IPS-NIHi11 (cell line): ENCODE data around the gene SRGAP2C.
"Not testable (repeated sequence)": the region's sequence is repeated elsewhere in the genome, so short reads cannot be mapped to it uniquely, and the experiment has no call there.

ENCODE experiments used
- DNase-seq: peaks from one replicate; pipeline ENCODE4 v3.0.0; 2012; ENCODE audit warnings: mixed read lengths, low spot score

SRGAP2C gene

DNA sequence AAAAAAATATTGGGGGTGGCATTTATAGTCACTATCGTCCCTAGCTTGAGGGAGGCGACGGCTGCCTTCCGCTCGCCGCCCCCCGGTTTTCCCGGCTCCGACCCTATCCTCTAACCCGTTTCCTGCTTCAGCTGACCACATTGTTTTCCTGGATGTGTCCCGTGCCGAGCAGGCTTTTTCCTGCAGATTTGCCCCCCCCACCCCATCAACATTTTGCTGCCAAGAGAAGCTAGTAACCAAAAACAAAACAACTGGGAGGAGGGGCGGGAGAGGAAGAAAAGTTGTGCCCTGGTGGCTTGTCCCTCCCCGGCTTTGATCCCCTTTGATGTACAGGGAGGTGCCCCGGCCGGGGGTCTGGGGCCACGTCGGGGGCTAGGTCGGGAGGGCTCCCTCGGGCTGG lies 1.4 kb downstream of the SRGAP2C start:
- not testable (repeated sequence) for DNase-seq

- not testable (repeated sequence) for DNase-seq
Measured at GRCh38 chr1:121187914-121188313, 3.1 kb downstream of the SRGAP2C start.

DNA sequence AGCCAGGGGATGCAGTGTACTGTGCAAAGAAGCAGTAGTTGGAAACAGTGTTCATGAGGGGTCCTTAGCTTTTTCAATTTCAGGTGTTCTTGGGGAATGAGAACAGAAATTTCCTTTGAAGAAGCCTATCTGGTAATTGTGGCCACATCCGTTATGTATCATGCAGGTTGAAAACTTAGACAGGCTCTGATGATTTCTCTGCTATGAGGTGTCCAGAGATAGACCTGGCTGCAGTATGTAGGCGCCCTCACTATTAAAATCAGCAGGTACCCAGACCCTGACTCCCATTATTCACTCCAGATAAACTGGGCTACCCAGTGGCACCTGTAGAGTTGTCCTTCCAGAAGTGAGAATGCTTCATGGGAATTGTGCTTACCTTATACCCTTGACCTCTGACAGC lies 7.7 kb downstream of the SRGAP2C start:
- not testable (repeated sequence) for DNase-seq

GRCh38 chr1:121197095-121197882 lies 12.5 kb downstream of the SRGAP2C start:
- not testable (repeated sequence) for DNase-seq

GRCh38 chr1:121199763-121200162 lies 15.0 kb downstream of the SRGAP2C start:
- DNase-seq: not testable (repeated sequence)

DNA sequence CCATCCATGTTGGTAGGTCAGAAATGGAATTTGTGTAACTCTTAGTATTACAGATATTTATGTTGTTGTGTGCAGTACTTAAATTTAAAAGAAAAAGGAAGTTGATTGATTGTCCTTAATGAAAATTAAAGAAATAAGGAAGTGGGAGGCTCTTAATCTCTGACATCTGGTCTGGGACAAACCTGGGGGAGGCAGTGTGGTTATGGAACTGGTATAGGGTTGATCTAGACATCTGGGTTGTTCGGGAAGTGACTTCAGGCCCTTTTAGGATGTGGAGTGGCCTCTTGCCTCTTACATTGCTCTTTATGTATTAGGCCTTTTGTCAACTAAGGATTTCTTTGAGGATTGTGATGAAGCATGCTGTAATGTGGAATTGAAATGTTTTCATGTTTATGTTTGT lies 15.5 kb downstream of the SRGAP2C start:
- DNase-seq: not testable (repeated sequence)

- not testable (repeated sequence) for DNase-seq
Measured at GRCh38 chr1:121200985-121201981, 16.5 kb downstream of the SRGAP2C start.

GRCh38 chr1:121202986-121203385 lies 18.2 kb downstream of the SRGAP2C start:
- DNase-seq: not testable (repeated sequence)

DNA sequence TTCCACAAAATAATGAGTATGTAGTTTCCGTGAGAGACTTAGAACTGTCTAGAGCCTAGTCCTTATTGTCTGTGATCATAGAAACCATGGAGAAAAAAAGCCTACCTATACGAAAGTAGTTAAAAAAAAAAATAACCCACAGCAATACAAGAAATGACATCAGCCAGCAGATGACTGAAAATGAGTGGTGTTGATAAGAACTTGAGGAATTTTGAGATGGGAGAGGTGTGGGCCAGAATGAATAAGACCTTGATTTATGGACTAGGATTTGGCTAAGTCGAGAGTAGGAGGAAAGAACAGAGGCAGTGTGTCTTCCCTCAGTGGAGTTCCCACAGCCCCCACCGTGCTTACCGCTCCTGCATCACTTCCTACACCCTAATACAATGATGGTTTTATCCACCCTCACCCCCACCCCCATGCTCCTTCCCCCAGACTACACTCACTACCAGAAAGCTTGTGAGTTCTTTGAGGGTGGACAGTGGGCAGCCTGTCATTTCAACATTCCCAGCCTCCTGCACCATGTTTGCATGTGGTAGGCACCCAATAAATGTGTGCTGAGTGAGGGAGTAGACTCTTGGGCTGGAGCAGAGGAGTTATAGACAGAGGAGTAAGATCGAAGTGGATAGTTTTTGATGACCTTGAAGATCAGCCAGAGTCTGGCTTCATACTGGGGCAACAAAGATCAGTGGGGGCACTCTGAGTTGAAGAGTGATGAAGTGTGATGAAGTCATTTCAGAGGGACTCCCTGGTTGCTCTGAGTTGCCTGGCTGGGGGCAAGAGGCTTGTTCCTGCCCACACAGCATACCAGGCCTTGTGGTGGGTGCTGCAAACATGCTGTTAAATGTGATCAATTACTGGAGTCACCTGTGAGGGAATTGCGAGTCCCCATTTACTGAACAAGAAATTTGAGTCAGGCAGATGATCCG lies 21.3 kb downstream of the SRGAP2C start:
- DNase-seq: not testable (repeated sequence)

DNA sequence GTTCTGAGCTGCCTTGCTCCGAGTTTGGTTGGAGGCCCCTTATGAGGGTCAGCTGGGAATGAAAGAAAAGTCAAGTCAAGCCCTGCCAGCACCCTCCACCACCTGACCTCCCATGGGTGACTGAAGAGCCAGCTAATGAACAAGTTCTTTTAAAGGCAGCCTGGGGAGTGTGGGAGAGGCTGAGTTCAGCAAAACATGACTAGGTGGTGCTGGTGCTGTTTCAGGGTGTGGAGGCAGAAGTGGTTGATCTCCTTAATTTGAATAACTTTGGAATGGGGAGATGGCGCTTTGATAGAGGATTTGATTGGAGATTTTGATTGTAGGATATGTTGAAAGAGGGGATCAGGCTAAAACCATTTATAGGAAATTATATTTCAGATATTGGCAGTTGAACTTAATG lies 22.6 kb downstream of the SRGAP2C start:
- not testable (repeated sequence) for DNase-seq

- DNase-seq: not testable (repeated sequence)
Measured at GRCh38 chr1:121208375-121208774, 23.6 kb downstream of the SRGAP2C start.

DNA sequence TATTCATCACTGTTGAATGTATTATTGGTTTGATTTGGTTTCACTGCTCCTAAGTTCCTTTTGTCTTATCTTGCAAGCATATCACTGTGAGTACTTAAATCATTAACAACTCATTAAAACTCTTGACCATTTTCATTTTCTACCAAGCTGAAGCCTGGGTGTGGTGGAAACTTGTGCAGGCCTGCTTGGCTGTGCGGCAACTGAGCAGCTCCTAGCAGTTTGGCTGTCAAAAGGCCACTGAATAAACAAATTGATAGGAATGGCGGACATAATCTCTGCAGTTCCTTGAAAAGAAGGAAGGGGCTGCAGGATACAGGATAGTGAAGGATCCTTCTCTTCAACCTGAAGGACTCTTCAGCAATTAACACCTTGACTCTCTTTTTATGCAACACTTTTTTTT lies 26.0 kb downstream of the SRGAP2C start:
- not testable (repeated sequence) for DNase-seq

- DNase-seq: not testable (repeated sequence)
Measured at GRCh38 chr1:121213491-121213890, 28.7 kb downstream of the SRGAP2C start.

DNA sequence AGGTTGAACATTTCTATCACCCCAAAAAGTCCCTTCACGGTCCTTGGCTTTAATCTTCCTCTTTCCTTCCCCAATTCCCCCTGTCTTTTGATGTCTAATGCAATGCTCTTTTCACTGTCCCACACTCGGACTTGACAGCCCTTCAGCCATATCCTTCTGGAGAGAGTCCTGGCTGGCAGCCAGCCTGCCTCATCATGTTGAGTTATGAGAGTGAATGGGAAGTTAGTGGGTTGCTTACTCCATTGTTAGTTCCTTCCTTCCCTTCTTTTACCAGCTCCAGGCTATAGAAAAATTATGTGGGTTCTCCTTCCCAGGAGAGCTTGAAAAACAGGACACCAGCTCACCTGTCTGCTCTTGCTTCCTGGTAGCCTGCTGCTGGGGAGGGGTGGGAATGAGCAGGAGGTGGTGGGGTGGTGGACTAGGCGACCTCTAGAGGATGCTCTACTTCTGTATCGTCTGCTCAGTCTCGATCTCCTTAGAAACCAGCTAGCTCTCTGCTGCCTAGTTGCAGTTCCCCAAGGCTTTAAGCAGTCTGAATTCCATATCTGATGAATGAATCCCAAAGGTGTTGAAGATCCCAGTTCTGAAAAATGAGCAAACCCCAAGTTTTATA lies 29.9 kb downstream of the SRGAP2C start:
- DNase-seq: not testable (repeated sequence)

DNA sequence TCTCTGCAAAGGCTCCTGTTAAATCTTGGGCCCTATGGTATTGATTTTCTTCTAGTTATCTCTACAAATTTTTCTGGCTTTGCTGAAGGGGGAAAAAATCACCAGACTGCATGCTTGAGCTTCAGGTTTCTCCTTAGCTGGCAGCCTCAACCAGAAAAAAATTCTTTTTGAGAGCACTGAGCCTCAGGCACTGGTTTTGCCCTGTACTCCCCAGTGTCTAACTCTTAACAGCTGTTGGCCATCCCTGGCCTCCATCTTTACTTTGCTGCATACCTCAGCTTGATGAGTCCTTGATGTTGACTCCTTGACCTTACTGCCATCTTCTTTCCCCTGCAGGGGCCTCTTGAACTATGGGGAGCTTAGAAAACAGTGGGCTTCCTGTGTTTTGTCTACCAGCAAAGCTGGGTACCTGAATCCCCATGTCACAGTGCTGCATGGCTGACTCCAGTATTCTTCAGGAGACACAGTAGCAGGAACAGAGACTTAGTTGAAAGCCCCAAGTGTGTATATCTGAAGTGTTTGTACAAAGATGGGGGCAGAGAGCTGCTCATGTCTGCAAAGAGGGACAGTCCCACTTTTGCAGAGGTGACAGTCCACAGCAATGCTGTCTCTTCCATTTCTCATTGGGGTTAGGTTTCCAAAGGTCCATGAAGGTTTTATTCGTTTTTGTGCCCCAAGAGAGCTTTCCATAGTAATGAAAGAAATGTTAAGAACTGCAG lies 31.1 kb downstream of the SRGAP2C start:
- not testable (repeated sequence) for DNase-seq

DNA sequence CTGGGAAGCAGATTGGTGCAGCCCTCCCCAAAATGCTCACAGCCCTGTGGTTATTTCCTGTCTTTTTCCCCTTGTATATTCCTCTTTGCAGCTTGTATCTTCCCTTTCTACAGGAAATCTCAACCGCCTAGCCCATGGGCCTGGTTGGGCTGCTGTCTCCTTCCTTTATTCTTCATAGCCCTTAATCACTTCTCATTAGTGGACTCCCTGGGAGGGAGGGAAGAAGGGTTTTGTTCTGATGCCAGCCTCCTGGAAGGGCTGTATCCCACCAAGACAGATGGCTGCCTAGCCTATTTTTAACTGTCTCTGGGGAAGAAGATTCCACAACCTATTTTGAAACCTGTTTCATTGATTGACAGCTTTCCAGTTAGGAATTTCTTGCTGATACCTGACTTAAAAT lies 31.9 kb downstream of the SRGAP2C start:
- DNase-seq: not testable (repeated sequence)

DNA sequence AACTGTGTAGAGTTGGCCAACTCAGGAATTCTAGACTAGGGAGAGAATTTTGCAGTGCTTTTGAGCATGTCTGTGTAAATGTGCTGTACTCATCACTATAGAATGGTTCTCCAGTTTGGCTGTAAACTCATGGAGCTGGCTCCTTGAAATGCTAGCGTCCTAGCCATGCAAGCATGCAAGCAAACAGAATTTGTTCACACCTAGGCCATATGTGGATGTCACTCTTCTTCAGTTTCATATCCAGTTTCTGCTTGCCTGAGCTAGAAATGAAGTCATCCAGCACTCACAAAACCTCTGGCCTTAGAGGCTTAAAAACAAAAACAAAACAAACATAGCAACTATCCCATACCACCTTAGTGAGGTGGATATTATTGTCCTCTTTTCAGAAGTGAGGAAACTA lies 37.0 kb downstream of the SRGAP2C start:
- DNase-seq: not testable (repeated sequence)

- not testable (repeated sequence) for DNase-seq
Measured at GRCh38 chr1:121224714-121225113, 39.9 kb downstream of the SRGAP2C start.

- not testable (repeated sequence) for DNase-seq
Measured at GRCh38 chr1:121226295-121226904, 41.6 kb downstream of the SRGAP2C start.

DNA sequence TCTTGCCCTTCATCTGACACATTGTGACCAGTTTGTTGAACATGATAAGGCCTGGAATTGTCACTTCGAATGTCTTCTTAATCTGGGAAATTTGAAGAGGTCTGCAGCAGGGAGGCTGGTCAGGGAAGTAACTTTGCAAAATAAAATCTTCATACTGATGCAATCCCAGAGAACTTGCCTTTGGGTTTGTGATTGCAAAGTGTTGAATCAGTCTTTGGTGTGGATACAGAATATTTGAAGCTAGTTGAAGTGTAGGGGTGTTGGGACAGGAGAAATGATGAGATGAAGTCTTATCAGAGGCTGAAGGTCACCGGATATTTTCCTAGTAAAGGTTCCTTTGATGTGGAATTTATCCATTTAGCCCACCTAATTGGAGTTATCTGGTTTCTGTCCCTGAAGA lies 42.1 kb downstream of the SRGAP2C start:
- not testable (repeated sequence) for DNase-seq
